Spleen (tissue), 11 donors: ENCODE results near the gene ADAMTSL1. TPM values are rescaled to one million over a fixed set of nuclear protein-coding genes. Genes with fewer than 3 reads are reported as not detected.

Source experiments
- DNase-seq: peaks from one replicate; pipeline ENCODE4 v3.0.0-alpha.2; 2020
- H3K27ac ChIP-seq, 8 donors: fragments of 200-600 bp; sonication (generic) in 7 of 8; 1 replicate in 4 of 8; 2 replicates in 4 of 8; pipeline versions ENCODE4 v1.5.0 to v1.8.0; 2016 to 2021; ENCODE audit warnings: inconsistent platforms in 4 of 8, mild to moderate bottlenecking in 4 of 8, moderate library complexity in 1 of 8
- H3K27me3 ChIP-seq, 7 donors: fragments of 200-600 bp; sonication (generic) in 6 of 7; replicated peaks in 1 of 7; 1 replicate in 4 of 7; 2 replicates in 3 of 7; pipeline versions ENCODE4 v1.5.0 to v1.8.0; 2016 to 2021; ENCODE audit warnings: inconsistent platforms in 3 of 7, mild to moderate bottlenecking in 1 of 7
- H3K36me3 ChIP-seq, 6 donors: fragments of 200-600 bp; sonication (generic) in 5 of 6; 1 replicate in 4 of 6; 2 replicates in 2 of 6; pipeline versions ENCODE4 v1.5.0 to v1.8.0; 2016 to 2021; ENCODE audit warnings: inconsistent platforms in 2 of 6
- H3K4me1 ChIP-seq, 6 donors: fragments of 200-600 bp; sonication (generic) in 5 of 6; 1 replicate in 3 of 6; 2 replicates in 3 of 6; pipeline versions ENCODE4 v1.5.0 to v1.8.0; 2016 to 2021; ENCODE audit warnings: inconsistent platforms in 3 of 6
- H3K4me3 ChIP-seq, 8 donors: fragments of 200-600 bp; sonication (generic) in 7 of 8; 1 replicate in 4 of 8; 2 replicates in 4 of 8; pipeline versions ENCODE4 v1.5.0 to v1.8.0; 2016 to 2021; ENCODE audit warnings: inconsistent platforms in 4 of 8, mild to moderate bottlenecking in 4 of 8, moderate library complexity in 2 of 8
- H3K9me3 ChIP-seq, 8 donors: fragments of 200-600 bp; sonication (generic) in 7 of 8; 1 replicate in 4 of 8; 2 replicates in 4 of 8; pipeline versions ENCODE4 v1.5.0 to v1.8.0; 2016 to 2021; ENCODE audit warnings: inconsistent platforms in 4 of 8
- CTCF ChIP-seq, 11 experiments: fragments of 200-600 bp in 7 of 11; fragments of 450-650 bp in 4 of 11; sonication (generic) in 4 of 11; IDR thresholded peaks in 8 of 11; conservative IDR thresholded peaks in 3 of 11; 1 replicate in 7 of 11; 2 replicates in 4 of 11; pipeline versions ENCODE4 v1.4.0 to v1.8.0; 2016 to 2021; ENCODE audit warnings: antibody characterized with exemption in 11 of 11, inconsistent platforms in 4 of 11, mild to moderate bottlenecking in 1 of 11
- POLR2A ChIP-seq, 3 donors: fragments of 450-650 bp; IDR thresholded peaks; one replicate each; pipeline ENCODE4 v1.5.1; 2017; ENCODE audit warnings: antibody characterized with exemption in 3 of 3, mild to moderate bottlenecking in 1 of 3
- POLR2AphosphoS5 ChIP-seq, 3 donors: sonication (generic); formaldehyde crosslinking; IDR thresholded peaks; one replicate each; pipeline ENCODE4 v1.5.1; 2017; ENCODE audit warnings: antibody characterized with exemption in 3 of 3
- WGBS, 5 donors: extraction: QIAGEN DNeasy Blood & Tissue Kit in 3 of 5; methylation state at CpG; one replicate each; pipeline versions ENCODE4 v1.1.5 to v1.1.7; 2013 to 2018; 5-methylcytosine and 5-hydroxymethylcytosine counted together
- intact Hi-C: fragments of 100-400 bp; cut with DNase I; formaldehyde crosslinking; loops from one replicate; pipeline ENCODE4 v1.15.0; 2023; ENCODE audit warnings: low total_unique reads
- polyA plus RNA-seq, 3 donors: library from polyadenylated mRNA; stranded (reverse); fragments of 200-250 nt; gene quantifications; one replicate each; pipeline ENCODE4 v1.2.1, GENCODE V29; 2013
- total RNA-seq, 7 donors: library from RNA; depleted of rRNA in 3 of 7; stranded (reverse); fragments of >200 nt in 3 of 7; fragmentation: NEBNext Ultra II Directional in 4 of 7; extraction: Animal tissue kit (Norgen Biotek cat#: 25700) in 4 of 7; gene quantifications; one replicate each; pipeline versions ENCODE4 v1.1.0 to v1.2.1, GENCODE V29; 2016 to 2021
- donor health status: healthy with polysubstance abuse.
- donor health status: DM: no; HTN: no; CAD: no; lungs with moderate emphysema.
- donor health status: DM: no; HTN: no; CAD: no.
- donor health status: Bipolar disorder and iron deficiency.
- donor health status: healthy.
- donor health status: DM: no; HTN: no; CAD: no.
- donor health status: DM: yes; HTN: yes; CAD: no.

ADAMTSL1 gene
- total and polyA plus RNA-seq, 10 donors, result 0.35 to 5.3 (median 2.2) TPM

- no peak overlapping the region for H3K27ac ChIP-seq
- H3K27me3 ChIP-seq, result no peaks in the 10 kb centered on the region
- TF ChIP-seq POLR2AphosphoS5 (IDR thresholded peaks at IDR 0.05), result no peak
- no peak for TF ChIP-seq CTCF (IDR thresholded peaks at IDR 0.05 in 8 of 11, conservative IDR thresholded peaks at IDR 0.05 in 3 of 11)
- no peaks in the 10 kb centered on the region for H3K36me3 ChIP-seq
- intact Hi-C loops, result no loop called here
- H3K4me3 ChIP-seq, result no peak overlapping the region
- no peaks in the 10 kb centered on the region for H3K4me1 ChIP-seq
- peaks cover 0 to 22% (median 15%) of the 10 kb centered on the region in 8 donors for H3K9me3 ChIP-seq
- 70 to 90% (median 76%) methylated on average over 1 of the region's 1 CpG for WGBS, 5 donors
- DNase-seq, result no peak
These were observed 125.0 kb downstream of the ADAMTSL1 start for GRCh38 chr9:18598969-18599368.

GRCh38 chr9:18601026-18601425, 127.1 kb downstream of the ADAMTSL1 start:
- Histone ChIP-seq H3K9me3 (peaks cover 0 to 5% (median 0%) of the 10 kb centered on the region in 8 donors), H3K27ac (no peak overlapping the region), H3K27me3 (no peaks in the 10 kb centered on the region), H3K36me3 (no peaks in the 10 kb centered on the region), H3K4me3 (no peak overlapping the region), H3K4me1 (no peaks in the 10 kb centered on the region)
- TF ChIP-seq POLR2AphosphoS5 (IDR thresholded peaks at IDR 0.05) (no peak), CTCF (IDR thresholded peaks at IDR 0.05 in 8 of 11, conservative IDR thresholded peaks at IDR 0.05 in 3 of 11) (no peak), POLR2A (IDR thresholded peaks at IDR 0.05) (no peak)
- DNase-seq, result no peak
- intact Hi-C loops, result no loop called here

DNA sequence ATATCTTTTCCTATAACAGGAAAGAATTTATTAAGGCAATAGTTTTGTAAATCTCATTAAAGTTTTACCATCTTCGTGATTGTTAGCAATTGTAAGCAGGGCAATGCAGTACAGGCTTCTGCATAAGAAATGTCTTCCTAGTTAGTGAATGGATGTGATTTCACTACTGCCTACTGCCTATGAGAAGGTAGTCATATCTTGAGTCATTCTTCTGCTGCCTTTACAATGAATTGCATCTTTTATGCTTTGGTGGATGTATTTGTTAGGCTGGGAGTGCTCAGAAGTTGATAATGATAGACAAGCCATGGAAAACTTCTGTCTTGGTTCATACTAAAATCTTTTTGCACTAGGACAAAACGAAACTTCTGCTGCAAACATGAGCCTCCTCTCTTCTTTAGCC, 128.0 kb downstream of the ADAMTSL1 start:
- no peaks in the 10 kb centered on the region for H3K27me3 ChIP-seq
- TF ChIP-seq CTCF (IDR thresholded peaks at IDR 0.05 in 8 of 11, conservative IDR thresholded peaks at IDR 0.05 in 3 of 11) (no peak), POLR2A (IDR thresholded peaks at IDR 0.05) (no peak), POLR2AphosphoS5 (IDR thresholded peaks at IDR 0.05) (no peak)
- no peak for DNase-seq
- no peak overlapping the region for H3K27ac ChIP-seq
- 70 to 82% (median 72%) methylated on average over 2 of the region's 2 CpGs for WGBS, 5 donors
- no peaks in the 10 kb centered on the region for H3K36me3 ChIP-seq
- intact Hi-C loops, result no loop called here
- no peaks in the 10 kb centered on the region for H3K4me1 ChIP-seq
- H3K9me3 ChIP-seq, result peaks cover 0 to 5% (median 0%) of the 10 kb centered on the region in 8 donors
- H3K4me3 ChIP-seq, result no peak overlapping the region

DNA sequence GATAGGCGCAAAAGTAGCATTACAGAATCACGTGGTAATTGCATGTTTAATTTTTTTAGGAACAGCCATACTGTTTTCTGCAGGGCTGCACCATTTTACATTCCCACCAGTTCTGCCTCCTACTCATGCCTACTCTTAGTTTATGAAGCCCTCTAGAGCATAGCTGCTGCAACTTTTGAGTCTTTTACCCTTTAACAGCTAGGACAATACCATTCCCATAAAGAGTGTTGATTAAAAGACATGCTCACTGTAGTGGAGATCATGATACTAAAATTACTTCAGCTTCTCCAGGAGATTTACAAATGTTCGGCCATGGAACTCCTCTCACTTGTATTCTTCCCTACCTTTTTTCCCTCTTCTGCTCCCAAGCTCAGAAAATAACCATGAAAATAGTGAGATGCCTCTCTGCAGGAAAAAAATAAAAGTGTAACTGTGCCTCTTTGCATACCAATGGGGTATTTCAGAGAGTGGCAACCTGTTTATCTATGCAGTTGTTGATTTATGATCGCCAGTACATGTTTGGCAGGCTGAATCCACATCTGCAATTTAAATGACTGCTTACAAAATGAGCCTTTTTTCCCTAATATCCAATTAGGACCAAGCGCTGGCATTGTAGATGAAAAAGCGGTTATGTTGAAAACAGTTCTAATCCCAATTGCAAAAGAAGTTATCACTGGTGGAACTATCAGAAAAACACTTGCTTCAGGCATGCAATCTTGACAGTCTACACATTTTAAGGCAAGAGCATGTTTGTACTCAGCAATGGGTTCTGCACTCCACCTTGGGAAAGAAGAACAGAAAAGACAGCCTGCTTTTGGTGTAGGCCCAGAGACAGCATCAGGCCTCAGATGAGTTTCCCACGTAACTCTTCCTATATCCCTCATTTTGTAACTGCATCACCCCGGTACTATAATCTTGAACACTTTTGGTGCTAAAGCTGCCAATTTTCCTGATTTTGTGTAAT, 131.1 kb downstream of the ADAMTSL1 start:
- TF ChIP-seq CTCF (IDR thresholded peaks at IDR 0.05 in 8 of 11, conservative IDR thresholded peaks at IDR 0.05 in 3 of 11) (no peak), POLR2A (IDR thresholded peaks at IDR 0.05) (no peak), POLR2AphosphoS5 (IDR thresholded peaks at IDR 0.05) (no peak)
- H3K27ac ChIP-seq, result no peak overlapping the region
- no peaks in the 10 kb centered on the region for H3K4me1 ChIP-seq
- intact Hi-C loops, result no loop called here
- no peaks in the 10 kb centered on the region for H3K36me3 ChIP-seq
- WGBS, 5 donors, result 81 to 95% (median 87%) methylated on average over 8 of the region's 8 CpGs
- H3K27me3 ChIP-seq, result no peaks in the 10 kb centered on the region
- H3K9me3 ChIP-seq, result peaks cover 0 to 5% (median 0%) of the 10 kb centered on the region in 8 donors
- H3K4me3 ChIP-seq, result no peak overlapping the region
- DNase-seq, result no peak
